Limb (tissue), 2 donors: Measurements from ENCODE around the gene TRAPPC3.

ENCODE experiments used
- DNase-seq, 2 donors: peaks; one replicate each; pipeline ENCODE4 v3.0.0-alpha.2; 2016; ENCODE audit errors: extremely low spot score in 2 of 2

Gene TRAPPC3

GRCh38 chr1:36100376-36100775 is 48.9 kb downstream of the TRAPPC3 start:
- no peak for DNase-seq

- DNase-seq: peak; percentile 57 to 90
These were observed 49.5 kb downstream of the TRAPPC3 start for GRCh38 chr1:36099681-36100341.

- no peak for DNase-seq
These were observed 50.5 kb downstream of the TRAPPC3 start for GRCh38 chr1:36098650-36099365.

- DNase-seq: no peak
These were observed 51.3 kb downstream of the TRAPPC3 start for GRCh38 chr1:36097693-36098585.

GRCh38 chr1:36096500-36097432 is 52.5 kb downstream of the TRAPPC3 start:
- DNase-seq: no peak

GRCh38 chr1:36095760-36096405 is 53.4 kb downstream of the TRAPPC3 start:
- DNase-seq: peak in 1 of 2 donors; percentile 34

GRCh38 chr1:36094621-36095061 is 54.6 kb downstream of the TRAPPC3 start:
- no peak for DNase-seq

- DNase-seq: no peak
These were observed 55.4 kb downstream of the TRAPPC3 start for GRCh38 chr1:36093929-36094328.

- DNase-seq: no peak
These were observed 56.1 kb downstream of the TRAPPC3 start for GRCh38 chr1:36093226-36093625.

GRCh38 chr1:36092798-36093185 is 56.5 kb downstream of the TRAPPC3 start:
- DNase-seq: no peak

- DNase-seq: no peak
These were observed 57.0 kb downstream of the TRAPPC3 start for GRCh38 chr1:36092166-36092797.

GRCh38 chr1:36091698-36092097 is 57.6 kb downstream of the TRAPPC3 start:
- DNase-seq: no peak

- no peak for DNase-seq
These were observed 58.1 kb downstream of the TRAPPC3 start for GRCh38 chr1:36091141-36091540.

GRCh38 chr1:36089393-36090121 is 59.7 kb downstream of the TRAPPC3 start:
- peak in 1 of 2 donors; percentile 36 for DNase-seq

- peak; percentile 94 to 95 for DNase-seq
These were observed 60.5 kb downstream of the TRAPPC3 start, which contains the start of gene ADPRS for GRCh38 chr1:36088577-36089392. ADPRS (plus strand) TSS chr1:36088892; CDS start chr1:36088905, 13 bp downstream.

GRCh38 chr1:36088265-36088576 is 61.1 kb downstream of the TRAPPC3 start:
- DNase-seq: no peak

- DNase-seq: peak in 1 of 2 donors; percentile 40
These were observed 61.8 kb downstream of the TRAPPC3 start for GRCh38 chr1:36087233-36088123.
